HEK293 (cell line): ENCODE data around the gene LHFPL2.

Source experiments
- CTCF ChIP-seq: fragments of 450-650 bp; formaldehyde crosslinking; IDR thresholded peaks from 2 replicates; pipeline ENCODE4 v1.5.1; 2016; ENCODE audit warnings: missing biosample characterization, missing genetic modification characterization
- MYNN ChIP-seq: fragments of 450-650 bp; formaldehyde crosslinking; IDR thresholded peaks from 2 replicates; pipeline ENCODE4 v1.5.1; 2016; ENCODE audit warnings: missing biosample characterization, missing genetic modification characterization, borderline replicate concordance
- WT1 ChIP-seq: fragments of 450-650 bp; formaldehyde crosslinking; IDR thresholded peaks from 2 replicates; pipeline ENCODE4 v1.5.1; 2016; ENCODE audit warnings: missing biosample characterization, missing genetic modification characterization
- ZBTB8A ChIP-seq: fragments of 450-650 bp; formaldehyde crosslinking; IDR thresholded peaks from 2 replicates; pipeline ENCODE4 v1.5.1; 2016; ENCODE audit warnings: missing biosample characterization, missing genetic modification characterization
- ZNF248 ChIP-seq: fragments of 450-650 bp; formaldehyde crosslinking; IDR thresholded peaks from 2 replicates; pipeline ENCODE4 v1.5.1; 2017; ENCODE audit warnings: missing biosample characterization, missing genetic modification characterization
- ZNF426 ChIP-seq: fragments of 450-650 bp; formaldehyde crosslinking; IDR thresholded peaks from 2 replicates; pipeline ENCODE4 v1.5.1; 2017; ENCODE audit warnings: missing biosample characterization, missing genetic modification characterization, mild to moderate bottlenecking, inconsistent platforms, moderate library complexity
- ZNF660 ChIP-seq: fragments of 450-650 bp; IDR thresholded peaks from 2 replicates; pipeline ENCODE4 v1.5.1; 2018; ENCODE audit warnings: missing biosample characterization, mild to moderate bottlenecking, missing genetic modification characterization

- TF ChIP-seq ZNF426 (tag by site-specific recombination): no peak
- no peak for TF ChIP-seq MYNN
- TF ChIP-seq ZNF248 (tag by site-specific recombination): no peak
- no peak for TF ChIP-seq CTCF (tag by site-specific recombination)
- no peak for TF ChIP-seq ZBTB8A (tag by site-specific recombination)
- TF ChIP-seq ZNF660: no peak
- TF ChIP-seq WT1 (tag by site-specific recombination): no peak
Measured at GRCh38 chr5:78549043-78549442, 99.5 kb downstream of the LHFPL2 start.
